CD4-positive, alpha-beta T cell treated with Interferon gamma for 1 hour (primary cell): Measurements from ENCODE around the gene RRP15.

Source experiments
- DNase-seq: peaks from one replicate; pipeline ENCODE4 v3.0.0-alpha.2; 2020

RRP15 gene

GRCh38 chr1:218364028-218364710 is 79.1 kb downstream of the RRP15 start:
- no peak for DNase-seq

- no peak for DNase-seq
Observed at GRCh38 chr1:218365226-218365999, 80.3 kb downstream of the RRP15 start.

DNA sequence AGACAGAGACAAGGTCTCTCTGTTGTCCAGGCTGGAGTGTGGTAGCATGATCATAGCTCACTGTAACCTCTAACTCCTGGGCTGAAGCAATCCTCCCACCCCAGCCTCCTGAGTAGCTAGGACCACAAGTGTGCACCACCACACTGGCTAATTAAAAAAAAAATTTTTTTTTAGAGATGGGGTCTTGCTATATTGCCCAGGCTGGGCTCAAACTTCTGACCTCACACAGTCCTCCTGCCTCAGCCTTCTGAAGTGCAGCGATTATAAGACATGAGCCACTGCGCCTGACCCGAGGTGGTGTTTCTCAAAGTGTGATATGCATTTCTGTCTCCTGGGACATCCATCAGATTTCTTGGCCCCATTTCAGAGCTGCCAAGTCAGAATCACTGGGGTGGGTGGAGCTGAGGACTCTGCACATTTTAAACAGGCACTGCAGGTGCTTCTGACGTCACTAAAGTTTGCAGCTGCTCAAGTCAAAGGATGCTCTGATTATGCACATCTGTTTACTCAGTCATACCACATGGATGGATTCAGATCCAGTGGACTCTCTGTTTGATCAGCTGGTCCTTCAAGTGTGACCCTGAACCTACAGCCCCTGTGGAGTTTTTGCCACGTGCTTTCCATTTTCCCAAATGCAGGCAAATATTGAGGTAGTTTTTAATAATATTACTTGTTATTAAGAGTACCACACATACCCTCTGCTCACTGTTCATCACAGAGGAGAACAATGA is 81.4 kb downstream of the RRP15 start:
- no peak for DNase-seq

GRCh38 chr1:218367118-218367517 is 82.0 kb downstream of the RRP15 start:
- no peak for DNase-seq

DNA sequence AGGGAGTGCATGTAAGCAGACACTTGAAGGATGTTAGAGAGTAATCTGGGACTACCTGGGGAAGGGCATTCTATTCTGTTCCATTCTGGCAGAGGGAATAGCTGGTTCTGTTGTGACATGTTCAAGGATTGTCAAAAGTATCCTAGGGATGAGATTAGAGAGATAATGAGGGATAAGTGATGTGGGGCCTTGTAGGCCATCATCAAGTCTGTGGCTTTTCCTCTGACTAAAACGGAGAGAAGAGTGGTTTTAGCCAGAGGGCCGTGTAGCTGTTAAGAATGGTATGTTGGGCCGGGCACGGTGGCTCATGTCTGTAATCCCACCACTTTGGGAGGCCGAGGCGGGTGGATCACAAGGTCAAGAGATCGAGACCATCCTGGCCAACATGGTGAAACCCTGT is 83.6 kb downstream of the RRP15 start:
- no peak for DNase-seq

GRCh38 chr1:218369688-218370511 is 84.8 kb downstream of the RRP15 start:
- DNase-seq, result no peak

- DNase-seq, result no peak
Observed at GRCh38 chr1:218371927-218372672, 87.0 kb downstream of the RRP15 start.

DNA sequence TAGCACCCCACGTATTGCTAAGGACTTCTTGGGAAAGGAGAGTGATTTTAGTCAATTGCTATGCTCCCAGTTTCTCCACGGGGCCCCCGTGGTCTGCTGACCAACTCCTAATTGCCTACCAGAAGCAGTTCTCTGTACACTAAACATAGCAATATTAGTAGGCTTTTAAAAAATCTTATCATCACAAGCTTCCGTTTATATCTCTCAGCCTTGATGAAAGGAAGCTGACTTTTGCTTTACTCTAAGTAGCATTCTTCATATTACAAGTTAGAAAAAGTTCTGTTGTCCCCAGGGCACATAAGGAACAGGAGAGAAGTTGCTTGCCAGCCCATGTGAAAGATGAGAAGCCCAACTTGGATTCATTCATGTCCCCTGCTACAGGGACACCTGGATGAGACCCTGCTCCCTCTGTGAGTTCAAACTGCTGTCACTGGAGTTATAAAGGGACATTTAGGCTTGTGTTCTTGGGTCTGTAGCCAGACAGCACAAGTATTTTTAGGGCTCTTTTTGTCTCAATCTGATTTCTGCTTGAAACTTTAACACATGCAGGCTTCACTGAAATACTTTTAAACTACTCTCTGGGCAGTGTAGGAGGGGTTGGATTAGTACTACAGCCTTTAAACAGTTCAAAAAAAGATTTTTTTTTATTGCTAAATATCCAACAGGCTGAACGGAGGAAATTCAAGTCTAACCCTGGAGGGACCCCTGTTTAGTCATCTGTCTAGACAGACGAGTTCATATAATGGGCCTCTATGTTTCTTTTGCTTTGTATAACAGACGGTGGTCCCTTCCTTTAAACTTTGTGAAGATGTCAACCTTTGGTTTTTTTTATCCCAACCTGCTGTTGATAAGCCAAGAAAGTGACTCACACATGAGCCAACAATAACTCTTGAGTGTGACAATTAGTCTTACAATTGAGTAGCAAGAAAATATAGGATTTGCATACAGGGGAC is 89.6 kb downstream of the RRP15 start:
- DNase-seq, result no peak

- no peak for DNase-seq
Observed at GRCh38 chr1:218376722-218377121, 91.6 kb downstream of the RRP15 start.

GRCh38 chr1:218377143-218377660 is 92.1 kb downstream of the RRP15 start:
- no peak for DNase-seq

DNA sequence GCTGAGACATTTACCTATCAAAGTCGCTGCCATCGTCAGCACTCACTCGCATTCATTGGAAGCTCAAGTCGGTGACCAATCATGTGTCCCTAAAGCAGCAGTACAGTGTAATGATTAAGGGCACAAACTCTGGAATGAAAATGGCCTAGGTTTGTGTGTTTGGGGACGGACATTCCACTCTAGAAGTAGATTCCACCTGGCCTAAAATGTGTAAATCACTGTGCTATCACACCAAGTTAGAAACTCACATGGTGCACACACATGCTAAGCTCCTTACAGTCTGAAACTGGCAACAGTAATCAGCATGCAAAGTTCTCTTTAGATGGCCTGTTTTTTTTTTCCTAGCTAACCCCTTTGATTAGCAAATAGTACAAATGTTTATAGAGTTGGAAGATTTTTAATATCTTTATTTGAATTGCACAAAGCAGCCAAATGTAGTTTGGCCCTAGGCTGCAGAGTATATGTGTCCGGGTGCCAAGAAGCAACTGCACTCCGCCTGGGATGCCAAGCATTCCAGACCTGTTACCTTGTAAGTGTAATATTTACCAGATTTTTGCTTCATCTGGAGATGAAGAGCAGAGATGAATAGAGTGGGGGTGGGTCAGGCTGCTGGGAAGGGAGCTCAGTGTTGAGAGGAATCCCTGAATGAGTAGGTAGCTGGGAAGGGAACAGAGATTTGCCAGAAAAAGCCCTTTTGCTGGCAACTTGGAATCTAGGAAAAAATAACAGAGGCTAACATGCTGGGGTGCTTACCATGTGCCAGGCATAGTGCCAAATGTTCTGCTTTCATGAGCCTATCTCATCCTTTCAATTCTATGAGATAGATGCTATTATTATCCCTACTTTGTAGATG is 95.3 kb downstream of the RRP15 start:
- DNase-seq, result no peak

DNA sequence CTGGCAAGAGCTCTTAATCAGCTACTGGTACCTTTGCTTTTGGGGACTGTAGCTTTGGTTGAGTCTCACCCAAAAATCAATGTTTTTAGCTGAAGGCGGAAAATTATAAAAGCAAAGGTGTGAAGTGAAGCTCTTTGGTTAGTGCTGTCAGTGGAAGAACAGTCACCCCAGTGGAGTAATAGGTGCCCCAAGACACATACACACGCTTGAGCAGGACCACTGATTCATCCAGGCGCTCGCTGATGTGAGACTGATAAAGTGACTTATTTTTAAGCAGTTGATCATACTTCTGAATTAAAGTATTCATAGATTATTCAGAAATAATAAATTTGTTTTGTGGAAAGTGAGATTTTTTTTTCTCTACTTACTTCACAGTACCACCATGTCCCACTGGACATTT is 97.2 kb downstream of the RRP15 start:
- DNase-seq, result no peak

- no peak for DNase-seq
Observed at GRCh38 chr1:218383051-218383450, 98.0 kb downstream of the RRP15 start.

DNA sequence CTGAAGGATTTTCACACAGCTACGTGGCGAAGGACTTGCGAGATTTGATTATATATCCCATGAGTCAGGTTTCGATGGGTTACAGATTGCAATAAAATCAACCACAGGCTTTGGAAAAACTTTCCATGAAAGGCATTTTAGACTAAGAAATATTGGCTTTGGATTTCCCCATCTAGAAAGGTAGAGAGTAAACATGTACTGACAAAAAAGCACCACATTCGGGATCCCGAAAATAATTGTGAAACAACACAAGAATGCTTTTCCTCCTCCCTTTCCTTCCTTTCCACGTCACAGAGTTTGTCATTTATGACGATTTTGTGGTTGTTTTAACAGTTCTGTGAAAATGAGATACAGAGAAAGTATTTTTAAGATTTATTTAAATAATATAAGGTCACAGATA is 98.6 kb downstream of the RRP15 start:
- no peak for DNase-seq

GRCh38 chr1:218384581-218384993 is 99.5 kb downstream of the RRP15 start:
- DNase-seq, result no peak
